ENCODE results near the gene EDNRA.

GRCh38 chr4:147485167-147485566 is 4.3 kb downstream of the EDNRA start:
- TF ChIP-seq CTCF (IDR thresholded peaks at IDR 0.05) (no peak), POLR2A (IDR thresholded peaks at IDR 0.05) (no peak)

All from heart left ventricle (tissue), 13 donors.